ENCODE measurements around the gene SLC30A10.

DNA sequence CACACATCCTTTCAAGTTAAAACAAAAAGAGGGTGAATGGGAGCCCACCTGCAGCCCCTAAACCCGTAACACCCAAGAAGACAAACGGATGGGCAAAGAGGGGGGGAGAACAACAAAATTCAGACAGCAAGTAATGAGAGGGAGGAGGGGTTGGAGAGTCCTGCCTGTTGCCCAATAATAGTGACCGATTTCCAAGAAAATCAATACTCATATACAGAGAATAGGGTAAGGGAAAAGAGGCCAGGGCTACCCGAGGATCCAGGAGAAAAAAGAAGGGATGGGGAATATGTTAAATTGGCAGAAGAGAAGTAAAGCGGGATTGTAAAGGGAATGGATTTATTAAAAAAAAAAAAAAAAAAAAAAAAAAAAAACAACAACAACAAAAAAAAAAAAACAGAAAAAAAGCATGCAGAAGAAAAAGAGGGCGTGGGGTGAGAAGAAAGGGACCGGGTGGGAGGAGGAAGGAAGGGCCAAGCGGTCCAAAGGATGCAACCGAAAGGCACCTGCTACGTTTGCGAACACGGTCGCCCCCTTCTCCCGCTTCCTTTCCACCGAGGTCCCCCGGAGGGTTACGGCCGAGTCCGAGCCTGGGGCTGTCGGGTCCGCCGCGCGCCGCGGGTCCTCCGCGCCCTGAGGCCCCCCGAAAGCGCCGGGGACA is 930 bp downstream of the SLC30A10 start:
- TF ChIP-seq, protein P1, sequence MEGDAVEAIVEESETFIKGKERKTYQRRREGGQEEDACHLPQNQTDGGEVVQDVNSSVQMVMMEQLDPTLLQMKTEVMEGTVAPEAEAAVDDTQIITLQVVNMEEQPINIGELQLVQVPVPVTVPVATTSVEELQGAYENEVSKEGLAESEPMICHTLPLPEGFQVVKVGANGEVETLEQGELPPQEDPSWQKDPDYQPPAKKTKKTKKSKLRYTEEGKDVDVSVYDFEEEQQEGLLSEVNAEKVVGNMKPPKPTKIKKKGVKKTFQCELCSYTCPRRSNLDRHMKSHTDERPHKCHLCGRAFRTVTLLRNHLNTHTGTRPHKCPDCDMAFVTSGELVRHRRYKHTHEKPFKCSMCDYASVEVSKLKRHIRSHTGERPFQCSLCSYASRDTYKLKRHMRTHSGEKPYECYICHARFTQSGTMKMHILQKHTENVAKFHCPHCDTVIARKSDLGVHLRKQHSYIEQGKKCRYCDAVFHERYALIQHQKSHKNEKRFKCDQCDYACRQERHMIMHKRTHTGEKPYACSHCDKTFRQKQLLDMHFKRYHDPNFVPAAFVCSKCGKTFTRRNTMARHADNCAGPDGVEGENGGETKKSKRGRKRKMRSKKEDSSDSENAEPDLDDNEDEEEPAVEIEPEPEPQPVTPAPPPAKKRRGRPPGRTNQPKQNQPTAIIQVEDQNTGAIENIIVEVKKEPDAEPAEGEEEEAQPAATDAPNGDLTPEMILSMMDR (IDR thresholded peaks at IDR 0.05): no peak
- no peak for TF ChIP-seq POLR2AphosphoS5 (IDR thresholded peaks at IDR 0.05; ENCODE audit: low read depth, low read length)
- TF ChIP-seq, protein P2, sequence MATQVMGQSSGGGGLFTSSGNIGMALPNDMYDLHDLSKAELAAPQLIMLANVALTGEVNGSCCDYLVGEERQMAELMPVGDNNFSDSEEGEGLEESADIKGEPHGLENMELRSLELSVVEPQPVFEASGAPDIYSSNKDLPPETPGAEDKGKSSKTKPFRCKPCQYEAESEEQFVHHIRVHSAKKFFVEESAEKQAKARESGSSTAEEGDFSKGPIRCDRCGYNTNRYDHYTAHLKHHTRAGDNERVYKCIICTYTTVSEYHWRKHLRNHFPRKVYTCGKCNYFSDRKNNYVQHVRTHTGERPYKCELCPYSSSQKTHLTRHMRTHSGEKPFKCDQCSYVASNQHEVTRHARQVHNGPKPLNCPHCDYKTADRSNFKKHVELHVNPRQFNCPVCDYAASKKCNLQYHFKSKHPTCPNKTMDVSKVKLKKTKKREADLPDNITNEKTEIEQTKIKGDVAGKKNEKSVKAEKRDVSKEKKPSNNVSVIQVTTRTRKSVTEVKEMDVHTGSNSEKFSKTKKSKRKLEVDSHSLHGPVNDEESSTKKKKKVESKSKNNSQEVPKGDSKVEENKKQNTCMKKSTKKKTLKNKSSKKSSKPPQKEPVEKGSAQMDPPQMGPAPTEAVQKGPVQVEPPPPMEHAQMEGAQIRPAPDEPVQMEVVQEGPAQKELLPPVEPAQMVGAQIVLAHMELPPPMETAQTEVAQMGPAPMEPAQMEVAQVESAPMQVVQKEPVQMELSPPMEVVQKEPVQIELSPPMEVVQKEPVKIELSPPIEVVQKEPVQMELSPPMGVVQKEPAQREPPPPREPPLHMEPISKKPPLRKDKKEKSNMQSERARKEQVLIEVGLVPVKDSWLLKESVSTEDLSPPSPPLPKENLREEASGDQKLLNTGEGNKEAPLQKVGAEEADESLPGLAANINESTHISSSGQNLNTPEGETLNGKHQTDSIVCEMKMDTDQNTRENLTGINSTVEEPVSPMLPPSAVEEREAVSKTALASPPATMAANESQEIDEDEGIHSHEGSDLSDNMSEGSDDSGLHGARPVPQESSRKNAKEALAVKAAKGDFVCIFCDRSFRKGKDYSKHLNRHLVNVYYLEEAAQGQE (IDR thresholded peaks at IDR 0.05; ENCODE audit: insufficient read depth in 1 of 2, low read depth in 2 of 2, low read length in 1 of 2): no peak
- no peak for TF ChIP-seq TCF7L2 (IDR thresholded peaks at IDR 0.05; ENCODE audit: low read depth, low read length)
- no peak for TF ChIP-seq SIN3A (IDR thresholded peaks at IDR 0.05; ENCODE audit: borderline replicate concordance, insufficient read depth, low read depth, low read length)
